ENCODE measurements around the gene KRT5. TPM values are rescaled to one million over a fixed set of nuclear protein-coding genes. Genes with fewer than 3 reads are reported as not detected.

Gene KRT5
- total RNA-seq, 4 donors from 2014 or later: 3.6 to 59.0 (median 14.4) TPM

DNA sequence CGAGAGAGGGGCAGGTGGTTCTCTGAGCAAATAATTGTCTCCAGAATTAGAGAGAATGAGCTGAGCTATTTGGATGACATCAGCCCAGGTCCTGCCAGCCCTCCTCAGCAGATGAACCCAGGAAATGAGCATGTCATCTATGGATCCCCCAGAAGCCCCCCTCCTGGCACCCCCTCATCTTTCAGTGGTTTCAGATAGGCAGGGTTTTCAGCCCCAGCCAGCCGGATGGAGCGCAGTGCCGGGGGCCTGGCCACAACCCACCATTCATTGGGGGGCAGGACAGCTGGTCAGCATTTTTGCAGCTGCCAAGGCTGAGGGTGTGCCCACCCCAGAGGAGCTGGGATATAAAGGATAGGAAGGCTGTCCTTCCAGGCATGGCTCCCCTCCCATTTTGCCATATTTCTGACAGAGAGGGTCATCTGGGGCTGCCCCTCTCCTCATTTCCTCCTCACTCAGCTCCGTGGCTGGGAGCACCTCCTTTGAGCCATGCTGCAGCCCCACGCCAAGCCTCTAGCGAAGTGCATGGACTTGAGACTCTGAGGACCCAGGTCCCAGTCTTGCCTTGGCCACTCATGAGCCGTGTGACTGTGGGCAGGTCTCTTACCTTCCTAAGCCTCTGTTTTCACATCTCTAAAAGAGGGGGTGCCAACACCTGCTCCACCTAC lies 38.7 kb upstream of the KRT5 start:
- TF ChIP-seq, protein P1, sequence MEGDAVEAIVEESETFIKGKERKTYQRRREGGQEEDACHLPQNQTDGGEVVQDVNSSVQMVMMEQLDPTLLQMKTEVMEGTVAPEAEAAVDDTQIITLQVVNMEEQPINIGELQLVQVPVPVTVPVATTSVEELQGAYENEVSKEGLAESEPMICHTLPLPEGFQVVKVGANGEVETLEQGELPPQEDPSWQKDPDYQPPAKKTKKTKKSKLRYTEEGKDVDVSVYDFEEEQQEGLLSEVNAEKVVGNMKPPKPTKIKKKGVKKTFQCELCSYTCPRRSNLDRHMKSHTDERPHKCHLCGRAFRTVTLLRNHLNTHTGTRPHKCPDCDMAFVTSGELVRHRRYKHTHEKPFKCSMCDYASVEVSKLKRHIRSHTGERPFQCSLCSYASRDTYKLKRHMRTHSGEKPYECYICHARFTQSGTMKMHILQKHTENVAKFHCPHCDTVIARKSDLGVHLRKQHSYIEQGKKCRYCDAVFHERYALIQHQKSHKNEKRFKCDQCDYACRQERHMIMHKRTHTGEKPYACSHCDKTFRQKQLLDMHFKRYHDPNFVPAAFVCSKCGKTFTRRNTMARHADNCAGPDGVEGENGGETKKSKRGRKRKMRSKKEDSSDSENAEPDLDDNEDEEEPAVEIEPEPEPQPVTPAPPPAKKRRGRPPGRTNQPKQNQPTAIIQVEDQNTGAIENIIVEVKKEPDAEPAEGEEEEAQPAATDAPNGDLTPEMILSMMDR (IDR thresholded peaks at IDR 0.05): no peak
- DNase-seq (ENCODE audit: low spot score): no peak
- ATAC-seq (ENCODE audit: low FRiP score): no peak

DNA sequence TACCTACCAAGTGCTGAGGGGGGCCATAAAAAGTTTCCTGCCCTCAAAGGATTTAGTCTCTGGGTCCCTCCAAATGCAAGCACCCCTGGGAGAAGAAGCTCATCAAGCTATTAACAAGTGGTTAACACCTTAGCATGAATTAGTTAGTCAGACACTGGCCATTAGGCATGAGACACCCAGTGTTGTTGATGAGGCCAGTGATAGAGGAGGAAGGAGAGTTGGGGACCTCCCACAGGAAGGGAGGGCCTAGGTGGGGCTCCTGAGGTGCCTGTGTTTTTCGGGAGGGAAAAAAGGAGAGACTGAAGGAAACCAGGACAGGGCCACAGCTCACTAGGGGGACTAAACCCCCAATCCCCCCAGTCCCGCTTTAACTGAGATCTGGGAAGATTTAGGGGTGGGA lies 37.3 kb upstream of the KRT5 start:
- ATAC-seq (ENCODE audit: low FRiP score) (no peak), DNase-seq (ENCODE audit: low spot score) (no peak)
- TF ChIP-seq, protein P1 (IDR thresholded peaks at IDR 0.05): no peak

DNA sequence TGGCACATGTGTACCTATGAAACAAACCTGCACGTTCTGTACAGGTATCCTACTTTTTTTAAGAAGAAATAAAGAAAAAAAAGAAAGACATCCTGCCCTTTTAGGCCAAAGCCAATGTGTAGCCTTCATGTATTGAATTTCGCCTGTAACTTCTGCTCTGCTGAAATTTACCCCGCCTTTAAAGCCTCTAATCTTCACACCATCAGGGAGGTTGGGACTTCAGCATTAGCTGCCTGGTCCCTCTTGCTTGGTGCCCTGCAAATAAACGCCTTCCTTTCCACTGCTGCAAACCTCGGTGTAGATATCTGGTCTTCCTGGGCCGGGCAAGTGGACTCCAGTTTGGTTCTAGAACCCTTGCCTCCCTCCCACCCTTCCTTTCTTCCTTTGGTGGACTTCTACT lies 35.4 kb upstream of the KRT5 start:
- TF ChIP-seq, protein P1 (IDR thresholded peaks at IDR 0.05): no peak
- ATAC-seq (ENCODE audit: low FRiP score) (no peak), DNase-seq (ENCODE audit: low spot score) (no peak)

DNA sequence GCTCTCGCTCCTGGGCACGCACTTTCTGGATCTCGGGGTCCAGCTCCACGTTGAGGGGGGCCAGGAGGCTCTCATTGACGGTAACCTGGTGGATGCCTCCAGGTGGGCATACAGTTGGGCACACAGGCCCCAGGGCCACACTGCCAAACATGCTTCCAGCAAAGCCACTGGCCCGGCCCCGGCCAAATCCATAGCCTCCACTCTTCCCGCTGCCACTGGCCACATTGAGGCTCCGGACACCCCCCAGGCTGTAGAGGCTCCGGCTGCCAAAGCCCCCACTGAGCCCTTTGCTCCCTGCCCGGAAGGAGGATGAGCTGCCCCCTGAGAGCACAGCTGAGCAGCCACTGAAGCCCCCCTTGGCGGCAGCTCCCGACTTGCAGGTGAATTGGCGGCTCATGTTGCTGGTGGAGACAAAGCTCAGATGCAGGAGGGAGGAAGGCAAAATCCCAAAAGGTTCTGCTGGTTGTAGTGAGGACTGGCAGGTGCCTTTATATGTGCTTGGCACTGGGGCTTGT lies 32.5 kb upstream of the KRT5 start, which contains the start of gene KRT71:
Gene KRT71 (minus strand): TSS at position 465 of the 515 bp plus-strand sequence. CDS start 68 bp downstream, at position 397.
- TF ChIP-seq, protein P1 (IDR thresholded peaks at IDR 0.05): no peak
- no peak for ATAC-seq (ENCODE audit: low FRiP score)
- no peak for DNase-seq (ENCODE audit: low spot score)

DNA sequence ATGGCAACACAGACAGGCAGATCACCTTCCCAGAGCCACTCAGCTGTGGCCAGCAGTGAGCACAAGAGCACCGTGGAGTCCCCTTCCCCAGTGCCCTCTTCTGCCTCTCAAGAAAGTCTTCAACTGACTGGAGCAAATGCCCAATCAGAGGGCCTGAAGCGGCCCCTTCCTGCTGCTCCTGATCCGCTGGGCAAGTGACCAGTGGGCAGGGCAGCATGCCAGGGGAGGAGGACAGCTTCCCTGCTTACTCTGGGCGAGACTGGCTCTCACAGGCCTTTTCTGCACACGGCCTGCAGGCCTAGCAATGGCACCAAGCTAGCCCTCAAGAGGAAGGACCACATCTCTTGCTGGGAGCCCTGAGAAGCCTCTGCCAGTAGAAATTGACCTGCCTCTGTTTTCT lies 31.9 kb upstream of the KRT5 start:
- ATAC-seq (ENCODE audit: low FRiP score): no peak
- DNase-seq (ENCODE audit: low spot score): no peak
- TF ChIP-seq, protein P1 (IDR thresholded peaks at IDR 0.05): no peak

DNA sequence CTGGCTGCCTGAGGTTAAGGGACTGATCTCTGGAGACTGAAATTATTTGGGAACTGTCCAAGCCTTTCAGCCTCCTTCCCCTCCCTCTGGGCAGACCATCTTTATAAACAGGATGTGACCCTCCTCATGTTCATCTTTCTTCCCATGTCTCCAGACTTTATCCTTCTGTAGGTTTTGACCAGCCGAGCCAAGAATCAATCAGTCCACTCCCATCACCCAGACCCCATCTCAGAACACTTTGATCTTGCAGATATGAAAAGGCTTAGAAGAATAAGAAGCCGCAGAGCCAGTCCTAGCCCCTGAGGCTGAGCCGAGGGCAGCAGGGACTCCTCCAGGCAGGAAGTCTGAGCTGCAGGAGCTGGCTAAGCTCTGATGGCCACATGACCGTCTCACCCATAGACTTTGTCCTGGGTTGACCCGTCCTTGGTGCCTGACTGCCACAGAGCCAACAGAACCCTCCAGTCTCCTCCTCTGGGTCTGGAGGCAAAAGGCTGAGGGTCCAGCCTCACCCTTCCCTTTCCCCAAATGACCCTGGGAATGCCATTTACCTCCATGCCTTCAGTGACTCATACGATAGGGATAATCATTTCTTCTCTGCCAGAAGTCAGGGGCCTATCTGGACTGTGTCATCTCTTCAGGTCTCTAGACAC lies 31.1 kb upstream of the KRT5 start:
- ATAC-seq (ENCODE audit: low FRiP score) (no peak), DNase-seq (ENCODE audit: low spot score) (no peak)
- TF ChIP-seq, protein P1 (IDR thresholded peaks at IDR 0.05): no peak

Measured in omental fat pad (tissue), 4 donors.